ENCODE measurements around the gene MTCL1.

MTCL1 gene

GRCh38 chr18:8849696-8850095 is 144.3 kb downstream of the MTCL1 start:
- ChIA-PET POLR2A (no interaction called here), CTCF (interaction anchor here (0.6 to 2.8 kb wide), 3 partner anchors 72 to 177 kb away, joined by 3 to 9 read pairs (median 3); no protein-coding TSS in a partner anchor)
- TF ChIP-seq, protein P1, sequence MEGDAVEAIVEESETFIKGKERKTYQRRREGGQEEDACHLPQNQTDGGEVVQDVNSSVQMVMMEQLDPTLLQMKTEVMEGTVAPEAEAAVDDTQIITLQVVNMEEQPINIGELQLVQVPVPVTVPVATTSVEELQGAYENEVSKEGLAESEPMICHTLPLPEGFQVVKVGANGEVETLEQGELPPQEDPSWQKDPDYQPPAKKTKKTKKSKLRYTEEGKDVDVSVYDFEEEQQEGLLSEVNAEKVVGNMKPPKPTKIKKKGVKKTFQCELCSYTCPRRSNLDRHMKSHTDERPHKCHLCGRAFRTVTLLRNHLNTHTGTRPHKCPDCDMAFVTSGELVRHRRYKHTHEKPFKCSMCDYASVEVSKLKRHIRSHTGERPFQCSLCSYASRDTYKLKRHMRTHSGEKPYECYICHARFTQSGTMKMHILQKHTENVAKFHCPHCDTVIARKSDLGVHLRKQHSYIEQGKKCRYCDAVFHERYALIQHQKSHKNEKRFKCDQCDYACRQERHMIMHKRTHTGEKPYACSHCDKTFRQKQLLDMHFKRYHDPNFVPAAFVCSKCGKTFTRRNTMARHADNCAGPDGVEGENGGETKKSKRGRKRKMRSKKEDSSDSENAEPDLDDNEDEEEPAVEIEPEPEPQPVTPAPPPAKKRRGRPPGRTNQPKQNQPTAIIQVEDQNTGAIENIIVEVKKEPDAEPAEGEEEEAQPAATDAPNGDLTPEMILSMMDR (IDR thresholded peaks at IDR 0.05; ENCODE audit: insufficient read depth, low read length, missing control alignments): no peak

GRCh38 chr18:8851659-8852058 is 146.3 kb downstream of the MTCL1 start:
- TF ChIP-seq, protein P1 (IDR thresholded peaks at IDR 0.05; ENCODE audit: insufficient read depth, low read length, missing control alignments): no peak
- ChIA-PET POLR2A (no interaction called here), CTCF (no interaction called here)

More at GRCh38 chr18:8849696-8850095, 144.3 kb downstream of the MTCL1 start:
- H3K4me3 ChIP-seq (ENCODE audit: low read depth, low read length): no peak overlapping the region
- no peak for DNase-seq (ENCODE audit: low read depth, low spot score)

GRCh38 chr18:8854550-8854949 is 149.2 kb downstream of the MTCL1 start:
- DNase-seq (ENCODE audit: low read depth, low spot score): no peak
- CTCF ChIA-PET: interaction anchor here (0.9 kb wide), 1 partner anchor 129 kb away, joined by 4 read pairs; no protein-coding TSS in a partner anchor
- TF ChIP-seq, protein P1 (IDR thresholded peaks at IDR 0.05; ENCODE audit: insufficient read depth, low read length, missing control alignments): no peak

More at GRCh38 chr18:8851659-8852058, 146.3 kb downstream of the MTCL1 start:
- no peak overlapping the region for H3K4me3 ChIP-seq (ENCODE audit: low read depth, low read length)
- no peak for DNase-seq (ENCODE audit: low read depth, low spot score)

GRCh38 chr18:8854962-8855361 is 149.6 kb downstream of the MTCL1 start:
- no peak overlapping the region for H3K4me3 ChIP-seq (ENCODE audit: low read depth, low read length)
- DNase-seq (ENCODE audit: low read depth, low spot score): no peak
- TF ChIP-seq, protein P1 (IDR thresholded peaks at IDR 0.05; ENCODE audit: insufficient read depth, low read length, missing control alignments): no peak
- ChIA-PET POLR2A (no interaction called here), CTCF (no interaction called here)

More at GRCh38 chr18:8854550-8854949, 149.2 kb downstream of the MTCL1 start:
- POLR2A ChIA-PET: no interaction called here
- H3K4me3 ChIP-seq (ENCODE audit: low read depth, low read length): no peak overlapping the region

- TF ChIP-seq, protein P1 (IDR thresholded peaks at IDR 0.05; ENCODE audit: insufficient read depth, low read length, missing control alignments): no peak
- DNase-seq (ENCODE audit: low read depth, low spot score): no peak
- POLR2A ChIA-PET: no interaction called here
- CTCF ChIA-PET: interaction anchor here (0.8 to 1.4 kb wide), 2 partner anchors 14 to 127 kb away, joined by 3 to 6 read pairs; no protein-coding TSS in a partner anchor
- no peak overlapping the region for H3K4me3 ChIP-seq (ENCODE audit: low read depth, low read length)
Observed at GRCh38 chr18:8856212-8856611, 150.9 kb downstream of the MTCL1 start.

DNA sequence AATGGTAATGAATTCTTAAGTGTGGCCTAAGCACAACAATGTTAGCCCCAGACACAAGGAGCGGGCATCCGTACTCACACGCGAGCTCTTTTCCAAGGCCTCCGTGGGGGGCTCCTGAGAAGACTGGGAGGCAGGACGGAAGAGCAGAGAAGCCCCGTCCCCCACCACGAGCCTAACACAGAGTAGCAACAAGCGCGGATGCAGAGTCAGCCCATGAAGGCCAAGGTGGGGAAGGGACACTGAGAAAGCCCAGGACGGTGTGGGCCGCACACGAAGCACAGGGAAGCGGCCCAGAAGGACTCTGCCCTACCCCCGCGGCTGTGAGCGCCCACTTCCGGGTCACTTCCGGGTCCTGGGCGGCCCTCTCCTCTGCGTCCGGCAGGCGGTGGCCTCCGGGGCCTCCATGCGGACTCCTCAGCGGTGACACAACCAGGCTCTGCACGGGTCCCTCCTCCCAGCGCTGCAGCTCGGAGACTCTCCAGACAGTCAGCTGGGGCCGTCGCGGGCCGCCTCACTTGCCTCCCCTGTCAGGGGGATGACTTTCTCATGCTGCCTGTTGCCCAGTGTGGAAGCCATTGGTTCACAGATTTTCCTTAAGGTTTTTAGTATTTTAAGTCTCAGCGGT is 151.5 kb downstream of the MTCL1 start:
- ChIA-PET CTCF (interaction anchor here (0.8 to 1.4 kb wide), 2 partner anchors 15 to 126 kb away, joined by 3 to 6 read pairs; no protein-coding TSS in a partner anchor), POLR2A (no interaction called here)
- DNase-seq (ENCODE audit: low read depth, low spot score): no peak
- H3K4me3 ChIP-seq (ENCODE audit: low read depth, low read length): no peak overlapping the region
- TF ChIP-seq, protein P1 (IDR thresholded peaks at IDR 0.05; ENCODE audit: insufficient read depth, low read length, missing control alignments): no peak
